HG03139 (cell line): ENCODE results near the gene IGF2BP3.
"Not testable (repeated sequence)": the region's sequence is repeated elsewhere in the genome, so short reads cannot be mapped to it uniquely, and the experiment has no call there.

Source experiments
- ATAC-seq: cut with Tn5 transposase; IDR thresholded peaks from one replicate; pipeline ENCODE4 v1.9.1; 2021; ENCODE audit not compliant: unreplicated experiment

IGF2BP3 gene

DNA sequence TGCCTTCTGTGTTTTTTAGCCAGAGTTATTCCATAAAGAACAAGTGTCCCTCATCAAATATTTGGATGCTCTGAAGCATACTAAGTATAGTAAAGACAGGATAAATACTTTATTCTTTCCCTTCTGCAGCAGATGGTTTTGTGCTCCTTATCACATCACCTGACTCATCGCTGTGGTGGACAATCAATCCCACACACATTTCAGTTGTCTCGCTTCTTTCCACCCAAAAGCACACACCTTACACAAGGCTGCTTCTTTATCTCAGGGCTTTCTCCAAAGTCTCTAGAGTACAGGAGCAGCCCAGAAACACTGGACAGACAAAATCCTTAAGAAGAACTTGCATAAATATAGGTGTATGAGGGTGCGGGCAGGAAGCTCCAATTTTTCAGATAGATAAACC lies 43.4 kb downstream of the IGF2BP3 start:
- ATAC-seq: no peak

GRCh38 chr7:23422909-23423308 lies 47.4 kb downstream of the IGF2BP3 start:
- no peak for ATAC-seq

- no peak for ATAC-seq
These were observed 47.9 kb downstream of the IGF2BP3 start for GRCh38 chr7:23422384-23422783.

DNA sequence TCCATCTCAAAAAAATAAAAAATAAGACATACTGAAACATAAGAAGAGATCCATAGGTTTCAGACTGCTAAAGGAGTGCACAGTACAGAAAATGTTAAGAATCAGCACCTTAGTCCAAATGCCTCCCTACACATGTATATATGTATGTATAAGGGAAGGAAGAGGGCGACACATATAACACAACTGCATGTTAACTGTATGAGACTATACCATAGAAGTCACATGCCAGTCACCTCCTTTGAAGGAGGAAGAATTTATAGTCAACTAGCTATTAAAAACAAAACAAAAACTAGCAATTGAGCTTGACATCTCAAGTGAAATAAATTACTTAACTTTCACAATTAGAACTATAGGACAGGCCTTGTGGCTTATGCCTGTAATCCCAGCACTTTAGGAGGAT lies 50.4 kb downstream of the IGF2BP3 start:
- no peak for ATAC-seq

DNA sequence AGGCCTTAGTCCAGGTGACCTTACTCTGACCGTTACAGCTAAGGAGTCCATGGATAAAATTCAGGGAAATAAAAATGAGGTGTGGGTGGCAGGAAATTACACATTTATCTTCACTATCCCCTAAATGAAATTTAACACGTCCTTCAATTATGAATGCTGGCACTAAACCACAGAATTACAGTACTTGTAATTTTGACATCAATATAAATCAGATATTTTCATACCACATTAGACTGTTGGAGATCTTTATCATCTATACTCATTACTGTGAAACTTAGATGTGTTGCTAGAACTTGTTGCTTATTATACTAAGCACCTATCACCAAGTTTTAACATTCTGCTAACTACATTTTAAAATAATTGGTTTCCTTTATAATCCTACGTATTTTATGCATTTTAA lies 51.1 kb downstream of the IGF2BP3 start:
- no peak for ATAC-seq

DNA sequence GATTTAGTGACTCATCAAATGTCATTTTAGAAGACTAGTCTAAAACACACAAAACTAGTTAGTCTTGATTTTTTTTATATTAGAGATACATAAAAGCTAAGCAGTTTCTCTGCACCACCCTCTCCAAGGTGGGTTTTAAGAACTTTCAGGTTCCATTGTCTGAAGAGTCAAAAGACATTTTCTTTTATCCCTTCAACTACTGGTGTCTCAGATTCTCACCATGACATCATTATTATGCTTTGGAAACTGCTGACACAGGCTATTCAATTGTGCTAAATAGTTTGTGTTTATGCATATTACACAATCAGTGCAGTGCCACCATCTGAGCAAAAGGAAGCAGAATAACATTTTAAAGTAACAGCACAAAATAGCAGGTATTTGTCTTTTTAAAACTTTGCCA lies 52.2 kb downstream of the IGF2BP3 start:
- no peak for ATAC-seq

GRCh38 chr7:23415198-23415597 lies 55.1 kb downstream of the IGF2BP3 start:
- ATAC-seq: no peak

- peak; percentile 71 for ATAC-seq
These were observed 59.7 kb downstream of the IGF2BP3 start for GRCh38 chr7:23410446-23411183.

- ATAC-seq: not testable (repeated sequence)
These were observed 63.7 kb downstream of the IGF2BP3 start for GRCh38 chr7:23406564-23406963.

- ATAC-seq: no peak
These were observed 65.1 kb downstream of the IGF2BP3 start for GRCh38 chr7:23405240-23405618.

DNA sequence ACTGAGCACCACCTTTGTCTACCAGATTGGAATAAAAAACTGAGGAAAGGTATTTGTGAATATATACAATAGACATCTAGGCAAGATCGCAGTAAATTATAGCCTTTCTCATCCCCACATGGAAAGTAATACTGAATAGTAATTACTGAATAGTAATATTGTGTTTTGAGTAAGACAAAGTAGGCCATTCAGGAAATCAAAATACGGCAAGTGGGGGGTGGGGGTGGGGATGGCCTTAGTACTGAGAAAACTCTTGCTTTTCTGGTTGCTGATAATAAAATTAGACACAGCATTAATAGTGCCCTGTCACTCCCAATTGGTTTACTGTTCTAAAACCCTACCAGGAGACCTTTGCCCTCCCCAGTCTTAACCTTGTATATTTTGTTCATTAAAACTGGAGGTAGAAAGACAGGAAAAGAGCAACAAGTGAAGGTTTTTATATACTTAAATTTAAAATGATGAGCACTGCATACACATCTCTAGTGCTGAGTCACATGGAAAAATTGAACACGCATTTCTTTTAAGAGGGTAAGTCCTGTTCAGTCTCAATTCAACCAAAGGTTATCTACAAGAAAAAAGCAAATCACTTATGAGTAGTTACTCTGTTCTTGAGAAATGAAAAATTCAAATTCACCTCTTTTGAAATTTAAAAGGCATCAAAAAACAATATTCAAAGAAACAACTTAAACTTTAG lies 65.6 kb downstream of the IGF2BP3 start:
- no peak for ATAC-seq

DNA sequence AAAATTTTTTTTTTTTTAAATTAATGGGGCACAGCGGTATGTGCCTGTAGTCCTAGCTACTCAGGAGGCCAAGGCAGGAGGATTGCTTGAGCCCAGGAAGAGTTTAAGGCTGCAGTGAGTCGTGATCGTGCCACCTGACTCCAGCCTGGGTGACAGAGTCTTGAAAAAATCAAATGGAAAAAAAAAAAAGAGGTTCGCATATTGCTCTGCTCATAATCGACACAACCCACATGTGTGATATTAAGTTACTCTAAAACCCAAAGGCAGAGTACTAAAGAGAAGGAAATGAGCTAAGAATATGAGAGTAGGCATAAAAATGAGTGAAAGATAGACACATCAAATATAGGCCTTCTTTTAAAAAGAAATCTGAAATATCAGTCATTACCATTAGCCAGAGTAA lies 66.3 kb downstream of the IGF2BP3 start:
- no peak for ATAC-seq

DNA sequence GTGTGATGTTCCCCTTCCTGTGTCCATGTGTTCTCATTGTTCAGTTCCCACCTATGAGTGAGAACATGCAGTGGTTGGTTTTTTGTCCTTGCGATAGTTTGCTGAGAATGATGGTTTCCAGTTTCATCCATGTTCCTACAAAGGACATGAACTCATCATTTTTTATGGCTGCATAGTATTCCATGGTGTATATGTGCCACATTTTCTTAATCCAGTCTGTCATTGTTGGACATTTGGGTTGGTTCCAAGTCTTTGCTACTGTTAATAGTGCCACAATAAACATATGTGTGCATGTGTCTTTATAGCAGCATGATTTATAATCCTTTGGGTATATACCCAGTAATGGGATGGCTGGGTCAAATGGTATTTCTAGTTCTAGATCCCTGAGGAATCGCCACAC lies 72.2 kb downstream of the IGF2BP3 start:
- not testable (repeated sequence) for ATAC-seq

DNA sequence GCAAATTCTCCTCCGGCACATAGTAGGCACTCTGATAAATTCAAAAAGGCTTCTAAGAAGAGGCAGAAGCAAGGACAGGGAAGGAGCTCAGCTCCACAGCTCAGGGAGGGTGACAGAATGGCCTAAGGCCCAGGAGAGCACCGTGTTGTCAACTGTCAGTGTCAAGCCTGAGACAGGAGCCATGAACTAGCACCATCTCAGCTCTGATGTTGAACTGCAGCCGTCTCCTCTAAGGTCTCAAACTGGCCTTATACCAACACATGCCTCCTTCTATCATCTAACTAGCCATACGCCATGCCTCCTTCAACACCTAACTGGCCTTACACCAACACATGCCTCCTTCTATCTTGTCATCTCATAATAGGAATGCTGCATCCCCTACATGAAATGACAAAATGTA lies 73.0 kb downstream of the IGF2BP3 start:
- no peak for ATAC-seq

DNA sequence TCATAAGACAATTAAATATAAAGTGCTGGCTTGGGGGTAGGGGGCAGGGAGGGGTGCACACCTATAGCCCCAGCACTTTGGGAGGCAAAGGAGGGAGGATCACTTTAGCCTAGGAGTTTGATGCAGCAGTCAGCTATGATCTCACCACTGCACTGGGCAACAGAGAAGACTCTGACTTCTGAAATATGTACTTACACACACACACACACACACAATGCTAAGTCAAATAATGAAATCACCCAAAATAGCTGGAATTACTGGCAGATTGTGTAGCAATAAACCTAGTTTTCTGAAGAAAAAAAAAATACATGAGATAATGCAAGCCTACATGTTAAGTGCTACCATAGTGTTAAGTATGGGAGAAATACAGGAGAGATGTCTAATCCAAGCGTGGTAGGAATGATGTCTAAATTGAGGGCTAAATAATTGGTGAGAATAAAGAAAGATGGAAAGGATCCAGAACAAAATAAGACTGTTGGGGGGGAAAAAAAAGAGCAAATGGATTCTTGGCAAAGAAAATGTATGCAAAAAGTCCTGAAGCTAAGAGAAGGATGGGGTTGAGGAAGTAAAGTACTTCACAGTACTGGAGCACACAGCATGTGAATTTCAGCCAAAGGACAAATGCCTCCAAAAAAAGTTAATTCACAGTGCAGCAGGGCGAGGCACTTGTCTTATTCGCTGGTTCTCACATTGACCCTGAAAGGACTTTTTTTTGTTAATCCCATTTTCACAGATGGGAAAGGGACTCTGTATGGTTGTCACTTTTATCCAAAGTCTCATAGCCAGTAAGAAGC lies 73.9 kb downstream of the IGF2BP3 start:
- no peak for ATAC-seq

DNA sequence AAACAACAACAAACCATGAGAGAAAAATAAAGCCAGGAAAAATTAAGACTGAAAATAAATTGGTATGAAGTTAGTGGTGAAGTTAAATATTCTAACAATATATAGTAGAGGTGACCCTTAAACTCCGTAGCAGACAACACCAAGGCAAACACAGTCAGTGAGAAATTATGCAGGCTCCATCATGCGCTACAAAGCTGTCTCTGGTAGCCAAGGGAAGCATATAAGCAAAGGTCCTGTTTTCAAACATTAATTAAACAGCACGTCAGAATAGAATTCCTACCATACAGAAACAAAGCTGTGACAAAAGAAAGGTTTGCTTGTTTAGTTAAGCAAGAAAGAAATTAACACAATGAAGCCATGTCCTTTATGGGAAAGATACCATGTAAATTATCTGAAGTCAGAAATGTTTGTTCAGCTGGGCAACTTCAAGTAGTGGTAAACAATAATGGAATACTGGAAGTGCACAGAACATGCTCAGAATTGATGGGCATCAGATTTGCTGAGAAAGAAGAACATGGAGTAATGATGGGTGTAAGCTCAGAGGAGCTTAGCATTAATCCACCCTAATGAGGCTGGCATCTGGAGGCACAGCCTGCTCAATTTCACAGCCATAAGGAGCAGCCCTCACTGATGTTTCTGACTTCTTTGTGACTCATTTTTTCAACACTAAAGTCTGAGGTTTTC lies 75.7 kb downstream of the IGF2BP3 start:
- no peak for ATAC-seq

DNA sequence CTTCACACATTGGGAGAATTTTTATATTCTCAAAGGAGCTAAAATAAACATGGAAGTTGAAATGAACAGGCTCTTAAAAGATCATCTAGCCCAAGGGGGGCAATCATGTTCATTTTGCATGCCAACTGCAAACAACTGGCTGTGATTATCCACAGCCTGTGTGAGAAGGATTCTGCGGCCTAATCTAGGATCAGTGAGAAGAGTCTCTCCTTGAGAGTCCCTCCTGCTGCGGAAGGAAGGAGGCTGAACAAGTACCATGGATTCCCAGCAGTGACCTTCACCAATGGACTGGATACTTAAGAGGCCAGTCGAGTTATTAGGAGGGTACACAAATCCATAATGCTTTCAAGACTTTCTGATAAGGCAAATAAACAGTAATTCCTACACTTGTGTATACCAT lies 76.7 kb downstream of the IGF2BP3 start:
- ATAC-seq: no peak

GRCh38 chr7:23389701-23390100 lies 80.6 kb downstream of the IGF2BP3 start:
- no peak for ATAC-seq

DNA sequence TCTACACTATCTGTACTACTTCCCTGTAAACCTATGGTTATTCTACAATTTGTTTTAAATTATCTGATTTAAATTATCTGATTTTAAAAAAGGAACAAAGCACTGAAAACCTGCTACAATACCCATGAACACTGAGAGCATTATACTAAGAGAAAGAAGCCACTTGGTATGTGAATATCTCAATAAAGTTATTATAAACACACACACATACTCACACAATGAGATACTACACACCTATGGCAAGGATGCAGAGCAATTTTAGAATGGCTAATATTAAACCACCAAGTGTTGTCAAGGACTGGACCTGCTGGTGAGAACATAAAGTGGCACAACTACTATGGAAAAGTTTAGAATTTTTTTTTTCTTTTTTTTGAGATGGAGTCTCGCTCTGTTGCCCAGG lies 82.7 kb downstream of the IGF2BP3 start:
- ATAC-seq: no peak

DNA sequence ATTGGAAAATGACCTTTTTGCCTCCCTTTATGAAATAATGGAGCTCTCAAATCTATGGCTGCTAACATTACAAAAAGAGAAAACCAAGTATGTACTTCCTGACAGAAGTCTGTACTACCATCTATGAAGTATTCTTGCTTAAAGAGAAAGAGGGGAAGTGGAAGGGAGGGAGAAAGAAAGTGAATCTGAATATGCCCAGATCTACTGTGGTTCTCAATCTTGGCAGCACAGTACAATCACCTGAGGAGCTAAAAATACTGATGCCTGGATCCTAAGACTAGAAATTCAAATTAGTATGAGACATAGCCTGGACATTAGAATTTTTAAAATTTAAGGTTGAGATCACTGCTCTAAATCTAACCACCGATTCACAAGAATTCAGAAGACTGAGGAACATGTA lies 85.2 kb downstream of the IGF2BP3 start:
- no peak for ATAC-seq

- no peak for ATAC-seq
These were observed 87.1 kb downstream of the IGF2BP3 start for GRCh38 chr7:23383225-23383624.
